Psoas muscle (tissue), 8 donors: Measurements from ENCODE around the gene USP9Y. TPM values are rescaled to one million over a fixed set of nuclear protein-coding genes. Genes with fewer than 3 reads are reported as not detected.

Experiments
- ATAC-seq, 4 donors: fragments of 200-7000 bp; cut with Tn5 transposase; one replicate each; pipeline ENCODE4 v1.9.1; 2020; ENCODE audit warnings: moderate library complexity in 3 of 4, mild to moderate bottlenecking in 2 of 4
- DNase-seq, 2 donors: peaks; one replicate each; pipeline ENCODE4 v3.0.0-alpha.2; 2020
- H3K27ac ChIP-seq: fragments of 200-600 bp; one replicate; pipeline ENCODE4 v1.8.0; 2022
- H3K27me3 ChIP-seq, 3 donors: fragments of 200-600 bp in 1 of 3; one replicate each; pipeline versions ENCODE4 v1.6.1 to v1.8.0; 2013 to 2022; ENCODE audit warnings: low read length in 2 of 3, mild to moderate bottlenecking in 2 of 3, moderate library complexity in 1 of 3; ENCODE audit not compliant: insufficient read depth in 3 of 3
- H3K36me3 ChIP-seq, 2 donors: fragments of 200-600 bp in 1 of 2; one replicate each; pipeline versions ENCODE4 v1.6.1 to v1.8.0; 2013 to 2022; ENCODE audit warnings: low read depth in 1 of 2, mild to moderate bottlenecking in 1 of 2, moderate library complexity in 1 of 2; ENCODE audit not compliant: insufficient read depth in 1 of 2
- H3K4me1 ChIP-seq: fragments of 200-600 bp; one replicate; pipeline ENCODE4 v1.8.0; 2022
- H3K4me3 ChIP-seq: fragments of 200-600 bp; one replicate; pipeline ENCODE4 v1.8.0; 2022; ENCODE audit warnings: mild to moderate bottlenecking
- H3K9me3 ChIP-seq: fragments of 200-600 bp; one replicate; pipeline ENCODE4 v1.8.0; 2022
- WGBS, 3 donors: extraction: QIAGEN DNeasy Blood & Tissue Kit; methylation state at CpG; one replicate each; pipeline versions ENCODE4 v1.1.6 to v1.1.7; 2013; 5-methylcytosine and 5-hydroxymethylcytosine counted together
- intact Hi-C, 2 donors: fragments of 100-400 bp; cut with DNase I; formaldehyde crosslinking; loops; one replicate each; pipeline versions ENCODE4 v1.11.0 to v1.14.2; 2022
- polyA plus RNA-seq, 3 donors: library from polyadenylated mRNA; stranded (reverse); fragments of 200-250 nt; gene quantifications; one replicate each; pipeline ENCODE4 v1.2.3, GENCODE V29; 2013
- total RNA-seq, 4 donors: library from RNA; stranded (reverse); fragmentation: NEBNext Ultra II Directional in 2 of 4; extraction: Animal tissue kit (Norgen Biotek cat#: 25700) in 2 of 4; gene quantifications; one replicate each; pipeline versions ENCODE4 v1.2.1 to v1.2.4, GENCODE V29; 2021 to 2023
- TF ChIP-seq, protein P1 (sequence below): fragments of 200-600 bp; IDR thresholded peaks from one replicate; pipeline ENCODE4 v1.8.0; 2022; ENCODE audit warnings: antibody characterized with exemption
- donor health status: healthy with polysubstance abuse.
- donor health status: DM: no; HTN: no; CAD: no; lungs with moderate emphysema.
- donor health status: Bipolar disorder and iron deficiency.
- donor health status: healthy.
- donor health status: DM: yes; HTN: yes; CAD: no.
- donor health status: DM: no; HTN: no; CAD: no.
- donor health status: DM: no; HTN: no; CAD: no.
- donor health status: DM: yes; HTN: yes; CAD: no.

The USP9Y gene
- total and polyA plus RNA-seq, 7 donors, result 3.2 to 5.5 TPM; not detected in 5

DNA sequence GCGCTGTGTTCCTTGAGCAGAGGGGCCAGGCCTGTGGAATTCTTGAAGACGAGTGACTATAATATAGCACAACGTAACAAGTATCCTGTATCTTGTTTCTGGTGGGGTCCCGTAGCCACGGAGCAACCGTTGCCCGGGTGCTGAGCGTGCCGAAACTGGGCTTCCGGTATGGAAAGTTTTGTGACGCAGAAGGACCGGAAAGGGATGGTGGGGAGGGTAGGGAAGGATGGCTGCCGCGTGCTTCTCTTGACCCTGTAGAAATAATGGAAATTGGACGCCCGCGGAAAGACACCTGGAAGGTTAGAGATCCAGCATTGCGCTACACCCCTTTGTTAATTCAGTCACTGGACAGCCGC, 204.5 kb downstream of the USP9Y start:
- H3K27me3 ChIP-seq, result no peaks in the 10 kb centered on the region
- 0 to 5% methylated on average over 17 to 19 of the region's 19 CpGs; no CpG with 5 or more reads in 1 of the 3 donors for WGBS, 3 donors
- intact Hi-C loops, result no loop called here
- TF ChIP-seq, protein P1, sequence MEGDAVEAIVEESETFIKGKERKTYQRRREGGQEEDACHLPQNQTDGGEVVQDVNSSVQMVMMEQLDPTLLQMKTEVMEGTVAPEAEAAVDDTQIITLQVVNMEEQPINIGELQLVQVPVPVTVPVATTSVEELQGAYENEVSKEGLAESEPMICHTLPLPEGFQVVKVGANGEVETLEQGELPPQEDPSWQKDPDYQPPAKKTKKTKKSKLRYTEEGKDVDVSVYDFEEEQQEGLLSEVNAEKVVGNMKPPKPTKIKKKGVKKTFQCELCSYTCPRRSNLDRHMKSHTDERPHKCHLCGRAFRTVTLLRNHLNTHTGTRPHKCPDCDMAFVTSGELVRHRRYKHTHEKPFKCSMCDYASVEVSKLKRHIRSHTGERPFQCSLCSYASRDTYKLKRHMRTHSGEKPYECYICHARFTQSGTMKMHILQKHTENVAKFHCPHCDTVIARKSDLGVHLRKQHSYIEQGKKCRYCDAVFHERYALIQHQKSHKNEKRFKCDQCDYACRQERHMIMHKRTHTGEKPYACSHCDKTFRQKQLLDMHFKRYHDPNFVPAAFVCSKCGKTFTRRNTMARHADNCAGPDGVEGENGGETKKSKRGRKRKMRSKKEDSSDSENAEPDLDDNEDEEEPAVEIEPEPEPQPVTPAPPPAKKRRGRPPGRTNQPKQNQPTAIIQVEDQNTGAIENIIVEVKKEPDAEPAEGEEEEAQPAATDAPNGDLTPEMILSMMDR, result no peak
- no peak overlapping the region for H3K27ac ChIP-seq
- DNase-seq (no peak), ATAC-seq (no peak)
- H3K36me3 ChIP-seq, result no peaks in the 10 kb centered on the region
- no peak overlapping the region for H3K4me3 ChIP-seq
- H3K9me3 ChIP-seq, result no peaks in the 10 kb centered on the region
- no peaks in the 10 kb centered on the region for H3K4me1 ChIP-seq

DNA sequence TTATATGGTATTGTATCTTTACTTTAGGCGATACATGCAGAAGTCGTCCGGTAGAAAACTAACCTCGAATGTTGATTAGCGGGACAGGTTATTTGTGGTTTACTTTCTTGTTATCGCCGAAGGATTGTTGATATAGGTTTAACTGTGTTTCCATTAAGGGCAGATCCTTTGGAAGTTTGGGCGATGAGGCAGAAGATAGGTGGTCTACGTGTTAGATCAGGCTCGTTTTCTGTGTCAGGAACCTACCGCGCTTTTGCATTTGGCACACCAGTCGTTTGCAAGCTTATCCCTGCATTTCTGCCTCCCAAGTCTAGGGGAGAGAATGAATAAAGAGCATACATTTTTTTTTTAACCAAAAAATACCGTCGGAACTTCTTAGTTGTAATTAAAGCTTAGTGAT, 204.9 kb downstream of the USP9Y start:
- H3K4me3 ChIP-seq, result no peak overlapping the region

More for the DNA sequence above, 204.9 kb downstream of the USP9Y start:
- no peak overlapping the region for H3K27ac ChIP-seq
- no peaks in the 10 kb centered on the region for H3K36me3 ChIP-seq
- WGBS, 3 donors, result 0 to 1% methylated on average over 15 of the region's 15 CpGs; no CpG with 5 or more reads in 1 of the 3 donors
- no peaks in the 10 kb centered on the region for H3K27me3 ChIP-seq
- DNase-seq (no peak), ATAC-seq (no peak)
- intact Hi-C loops, result no loop called here
- no peaks in the 10 kb centered on the region for H3K9me3 ChIP-seq
- no peaks in the 10 kb centered on the region for H3K4me1 ChIP-seq
- TF ChIP-seq, protein P1, result no peak

Other genes with a start within 250 kb of the USP9Y start
- gene DDX3Y, start 203.6 kb downstream of the USP9Y start, total RNA-seq, result not detected
- 10 to 100 TPM in 2 of 3 donors, under 1 TPM in 1; 0.04 to 37.5 (median 24.7) TPM for gene DDX3Y, start 203.6 kb downstream of the USP9Y start, polyA plus RNA-seq